GM12878 (cell line): Measurements from ENCODE around the gene ZNF700.

Source experiments
- E4F1 ChIP-seq: fragments of 450-650 bp; IDR thresholded peaks from 2 replicates; pipeline ENCODE4 v1.6.1; 2018; ENCODE audit warnings: borderline replicate concordance, mild to moderate bottlenecking; ENCODE audit not compliant: partially characterized antibody
- JUND ChIP-seq: IDR thresholded peaks from 2 replicates; pipeline ENCODE4 v1.6.1; 2012; ENCODE audit warnings: low read depth, mild to moderate bottlenecking, low read length, improper control_type of control experiment, moderate library complexity
- POLR2AphosphoS2 ChIP-seq: IDR thresholded peaks from 2 replicates; pipeline ENCODE4 v1.6.1; 2011; ENCODE audit warnings: low read depth, mild to moderate bottlenecking, low read length, improper control_type of control experiment, moderate library complexity
- TF ChIP-seq, protein P1 (sequence below), 3 experiments: IDR thresholded peaks in 2 of 3; conservative IDR thresholded peaks in 1 of 3; 2 replicates each; pipeline ENCODE4 v1.5.1; 2011; ENCODE audit warnings: low read depth in 3 of 3, low read length in 3 of 3, mild to moderate bottlenecking in 3 of 3, control low read depth in 2 of 3, moderate library complexity in 2 of 3, inconsistent platforms in 1 of 3, mixed read lengths in 1 of 3; ENCODE audit not compliant: control insufficient read depth in 2 of 3, insufficient read depth in 1 of 3; ENCODE audit errors: extremely low read depth in 1 of 3

GRCh38 chr19:11880598-11880997 is 44.3 kb upstream of the ZNF700 start:
- TF ChIP-seq E4F1 (no peak), JUND (no peak), POLR2AphosphoS2 (no peak)
- TF ChIP-seq, protein P1, sequence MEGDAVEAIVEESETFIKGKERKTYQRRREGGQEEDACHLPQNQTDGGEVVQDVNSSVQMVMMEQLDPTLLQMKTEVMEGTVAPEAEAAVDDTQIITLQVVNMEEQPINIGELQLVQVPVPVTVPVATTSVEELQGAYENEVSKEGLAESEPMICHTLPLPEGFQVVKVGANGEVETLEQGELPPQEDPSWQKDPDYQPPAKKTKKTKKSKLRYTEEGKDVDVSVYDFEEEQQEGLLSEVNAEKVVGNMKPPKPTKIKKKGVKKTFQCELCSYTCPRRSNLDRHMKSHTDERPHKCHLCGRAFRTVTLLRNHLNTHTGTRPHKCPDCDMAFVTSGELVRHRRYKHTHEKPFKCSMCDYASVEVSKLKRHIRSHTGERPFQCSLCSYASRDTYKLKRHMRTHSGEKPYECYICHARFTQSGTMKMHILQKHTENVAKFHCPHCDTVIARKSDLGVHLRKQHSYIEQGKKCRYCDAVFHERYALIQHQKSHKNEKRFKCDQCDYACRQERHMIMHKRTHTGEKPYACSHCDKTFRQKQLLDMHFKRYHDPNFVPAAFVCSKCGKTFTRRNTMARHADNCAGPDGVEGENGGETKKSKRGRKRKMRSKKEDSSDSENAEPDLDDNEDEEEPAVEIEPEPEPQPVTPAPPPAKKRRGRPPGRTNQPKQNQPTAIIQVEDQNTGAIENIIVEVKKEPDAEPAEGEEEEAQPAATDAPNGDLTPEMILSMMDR (IDR thresholded peaks at IDR 0.05 in 2 of 3, conservative IDR thresholded peaks at IDR 0.05 in 1 of 3; ENCODE audit: control insufficient read depth in 2 of 3, extremely low read depth in 1 of 3, insufficient read depth in 1 of 3, low read depth in 3 of 3, low read length in 3 of 3) = no peak
